Smooth muscle cell (in vitro differentiated cells): ENCODE data around the gene RASA3. TPM values are rescaled to one million over a fixed set of nuclear protein-coding genes. Genes with fewer than 3 reads are reported as not detected.

ENCODE experiments used
- DNase-seq: peaks from one replicate; lab custom pipeline; 2025; ENCODE audit not compliant: unreplicated experiment; lab: John Stamatoyannopoulos, UW
- H2AFZ ChIP-seq: fragments of 200-600 bp; sonication (generic); 2 replicates; pipeline ENCODE4 v1.6.0; 2016; ENCODE audit warnings: antibody characterized with exemption, low read depth, mild to moderate bottlenecking
- H3F3A ChIP-seq: fragments of 200-600 bp; sonication (generic); 2 replicates; pipeline ENCODE4 v1.6.0; 2017; ENCODE audit warnings: antibody characterized with exemption, low read depth
- H3K27ac ChIP-seq: fragments of 200-600 bp; sonication (generic); 2 replicates; pipeline ENCODE4 v1.5.1; 2016; ENCODE audit warnings: low read depth, mild to moderate bottlenecking
- H3K27me3 ChIP-seq: fragments of 200-600 bp; sonication (generic); 2 replicates; pipeline ENCODE4 v1.6.1; 2016; ENCODE audit warnings: low read depth, mild to moderate bottlenecking
- H3K36me3 ChIP-seq: fragments of 200-600 bp; sonication (generic); 2 replicates; pipeline ENCODE4 v1.5.1; 2016; ENCODE audit warnings: low read depth
- H3K4me1 ChIP-seq: fragments of 200-600 bp; sonication (generic); 2 replicates; pipeline ENCODE4 v1.5.1; 2016; ENCODE audit warnings: low read depth
- H3K4me2 ChIP-seq: fragments of 200-600 bp; sonication (generic); 2 replicates; pipeline ENCODE4 v1.6.0; 2016; ENCODE audit warnings: mild to moderate bottlenecking
- H3K4me3 ChIP-seq: fragments of 200-600 bp; sonication (generic); 2 replicates; pipeline ENCODE4 v1.5.1; 2016; ENCODE audit warnings: mild to moderate bottlenecking
- H3K79me2 ChIP-seq: fragments of 200-600 bp; sonication (generic); 2 replicates; pipeline ENCODE4 v1.6.0; 2016; ENCODE audit warnings: low read depth, mild to moderate bottlenecking
- H3K9ac ChIP-seq: fragments of 200-600 bp; sonication (generic); 2 replicates; pipeline ENCODE4 v1.6.0; 2016; ENCODE audit warnings: low read depth
- H3K9me3 ChIP-seq: fragments of 200-600 bp; sonication (generic); replicated peaks from 2 replicates; pipeline ENCODE4 v1.5.1; 2016; ENCODE audit warnings: low read depth
- H4K20me1 ChIP-seq: fragments of 200-600 bp; sonication (generic); 2 replicates; pipeline ENCODE4 v1.6.0; 2016; ENCODE audit warnings: low read depth
- CTCF ChIP-seq: fragments of 200-600 bp; sonication (generic); IDR thresholded peaks from 2 replicates; pipeline ENCODE4 v1.5.1; 2017; ENCODE audit warnings: borderline replicate concordance, mild to moderate bottlenecking, antibody characterized with exemption; ENCODE audit not compliant: insufficient read depth, poor library complexity, severe bottlenecking
- whole genome bisulfite sequencing: methylation state at CpG from one replicate; pipeline ENCODE4 v1.1.7; 2016; ENCODE audit warnings: low lambda C conversion rate; 5-methylcytosine and 5-hydroxymethylcytosine counted together
- polyA plus RNA-seq: library from polyadenylated mRNA; unstranded; fragments of >200 nt; fragmentation: Nextera tagmentation; extraction: Ambion mirVana; gene quantifications from 2 replicates; pipeline ENCODE4 v1.2.1, GENCODE V29; 2016
- total RNA-seq: library from RNA; depleted of rRNA; stranded (reverse); fragments of >200 nt; gene quantifications from 2 replicates; pipeline ENCODE4 v1.2.3, GENCODE V29; 2014

RASA3 gene
- total and polyA plus RNA-seq, 2 experiments from 2014 or later: 21.3 to 26.8 TPM

DNA sequence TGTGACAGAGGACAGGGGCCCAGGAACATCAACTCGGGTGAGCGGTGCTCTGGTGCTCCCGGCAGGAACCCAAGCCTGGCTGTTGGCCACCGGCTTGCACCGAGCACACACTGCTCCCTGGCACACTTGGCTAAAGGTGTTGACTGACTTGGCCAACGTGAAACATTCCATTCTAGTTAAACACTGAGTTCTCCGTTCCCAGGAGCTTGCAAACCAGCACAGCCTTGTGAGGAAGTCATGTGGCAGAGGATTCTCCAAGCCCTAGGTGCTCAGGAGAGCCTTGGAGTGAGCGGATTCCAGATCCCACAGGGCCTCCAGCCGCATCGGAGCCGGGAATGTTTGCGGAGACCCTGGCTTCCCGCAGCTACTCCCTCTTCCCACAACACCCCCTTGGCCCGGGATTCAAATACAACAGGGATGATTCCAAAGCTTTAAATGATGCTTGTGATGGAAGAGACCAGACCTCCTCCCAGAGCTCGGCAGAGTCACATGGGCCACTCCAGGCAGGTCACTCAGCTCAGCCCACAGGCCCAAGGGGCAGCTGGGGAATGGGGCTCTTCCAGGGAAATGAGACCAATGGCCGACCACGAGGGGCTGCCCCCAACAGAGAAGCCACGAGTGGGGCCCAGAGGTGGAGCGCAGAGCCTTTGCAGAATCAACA is 161.5 kb downstream of the RASA3 start:
- no peak for TF ChIP-seq CTCF
- Histone ChIP-seq H3K79me2 (no peaks in the 10 kb centered on the region), H3K4me3 (no peak overlapping the region), H3F3A (no peaks in the 10 kb centered on the region), H3K36me3 (no peaks in the 10 kb centered on the region), H3K27me3 (no peaks in the 10 kb centered on the region), H3K9me3 (no peaks in the 10 kb centered on the region), H3K27ac (no peak overlapping the region), H2AFZ (no peak overlapping the region), H3K4me2 (no peak overlapping the region), H4K20me1 (no peaks in the 10 kb centered on the region), H3K9ac (no peak overlapping the region), H3K4me1 (no peaks in the 10 kb centered on the region)
- DNase-seq: no peak
- WGBS: 91% methylated on average over 19 of the region's 19 CpGs

- H3K27ac ChIP-seq: no peak overlapping the region
Measured at GRCh38 chr13:113969973-113970611, 162.3 kb downstream of the RASA3 start.

DNA sequence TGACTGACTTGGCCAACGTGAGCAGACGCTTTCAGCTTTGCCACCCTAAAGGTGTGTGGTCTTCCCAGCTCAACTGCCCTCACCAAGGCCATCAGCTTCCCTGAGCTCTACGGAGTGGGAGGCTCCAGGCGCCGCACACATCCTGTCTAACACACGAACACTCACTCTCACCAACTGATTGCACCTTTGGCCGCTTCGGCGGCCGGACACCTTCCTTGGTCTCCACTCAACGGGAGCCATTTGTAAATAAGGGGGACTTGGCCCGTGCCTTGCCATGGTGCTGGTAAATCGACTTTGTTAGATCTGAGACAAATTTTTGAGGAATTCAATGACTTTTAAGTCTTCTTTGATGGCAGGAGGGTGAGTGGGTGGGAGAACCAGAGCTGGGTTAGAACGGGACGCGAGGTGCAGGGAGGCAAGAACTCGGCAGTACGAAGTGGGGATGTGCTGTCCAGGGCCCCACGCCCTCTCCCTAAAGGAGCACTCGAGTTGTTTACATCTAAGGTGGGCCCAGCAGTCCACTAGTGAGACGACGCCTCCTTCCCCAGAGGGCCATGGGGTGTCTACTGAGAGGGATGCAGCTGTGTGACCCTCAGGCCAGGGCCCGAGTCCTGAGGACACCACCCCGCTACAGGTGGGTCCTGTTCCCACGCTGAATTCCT is 163.0 kb downstream of the RASA3 start:
- DNase-seq: no peak
- Histone ChIP-seq H3K4me1 (no peaks in the 10 kb centered on the region), H3K9me3 (no peaks in the 10 kb centered on the region), H3K9ac (no peak overlapping the region), H3F3A (no peaks in the 10 kb centered on the region), H3K4me3 (no peak overlapping the region), H3K27me3 (no peaks in the 10 kb centered on the region), H3K36me3 (no peaks in the 10 kb centered on the region), H4K20me1 (no peaks in the 10 kb centered on the region), H3K4me2 (no peak overlapping the region), H2AFZ (no peak overlapping the region), H3K27ac (no peak overlapping the region), H3K79me2 (no peaks in the 10 kb centered on the region)
- WGBS: 97% methylated on average over 25 of the region's 25 CpGs
- no peak for TF ChIP-seq CTCF

More at GRCh38 chr13:113969973-113970611, 162.3 kb downstream of the RASA3 start:
- no peaks in the 10 kb centered on the region for H4K20me1 ChIP-seq
- TF ChIP-seq CTCF: no peak
- H2AFZ ChIP-seq: no peak overlapping the region
- H3K36me3 ChIP-seq: no peaks in the 10 kb centered on the region
- H3F3A ChIP-seq: no peaks in the 10 kb centered on the region
- no peaks in the 10 kb centered on the region for H3K4me1 ChIP-seq
- no peak for DNase-seq
- no peaks in the 10 kb centered on the region for H3K79me2 ChIP-seq
- no peaks in the 10 kb centered on the region for H3K9me3 ChIP-seq
- no peaks in the 10 kb centered on the region for H3K27me3 ChIP-seq
- no peak overlapping the region for H3K4me3 ChIP-seq
- H3K9ac ChIP-seq: no peak overlapping the region
- WGBS: 97% methylated on average over 20 of the region's 20 CpGs
- no peak overlapping the region for H3K4me2 ChIP-seq
